ENCODE measurements around the gene FOXJ2.

The FOXJ2 gene

GRCh38 chr12:8033153-8034044, 883 bp downstream of the FOXJ2 start:
- H3K9ac ChIP-seq (ENCODE audit: low read depth, low read length): peak overlapping the region; percentile 99
- ATAC-seq (ENCODE audit: insufficient read depth, low read depth) (peak; percentile 52), DNase-seq (peak; percentile 69)
- H3K79me2 ChIP-seq (ENCODE audit: insufficient read depth, low read length): peaks cover 65% of the 10 kb centered on the region
- peaks cover 25% of the 10 kb centered on the region; the same call in 1 of the 2 replicates for H4K20me1 ChIP-seq (ENCODE audit: insufficient read depth, low read length)
- peaks cover 62% of the 10 kb centered on the region for H3K4me1 ChIP-seq (ENCODE audit: insufficient read depth, low read length)
- H3K27ac ChIP-seq (ENCODE audit: low read length): peak overlapping the region; percentile 88
- TF ChIP-seq EZH2 (IDR thresholded peaks at IDR 0.05; ENCODE audit: borderline replicate concordance, low read depth, low read length, severe bottlenecking): no peak
- TF ChIP-seq CTCF (IDR thresholded peaks at IDR 0.05; ENCODE audit: borderline replicate concordance, extremely low read depth, low read length, poor library complexity, severe bottlenecking): no peak
- H3K36me3 ChIP-seq (ENCODE audit: insufficient read depth, low read length): peaks cover 27% of the 10 kb centered on the region
- H3K4me3 ChIP-seq (ENCODE audit: low read depth in 1 of 2, low read length in 2 of 2): peak overlapping the region; percentile 93 to 96
- H2AFZ ChIP-seq (ENCODE audit: low read depth, low read length): peak overlapping the region; percentile 74
- H3K4me2 ChIP-seq (ENCODE audit: insufficient read depth, low read length): peak overlapping the region; percentile 78
- H3K27me3 ChIP-seq (ENCODE audit: insufficient read depth, low read length, poor library complexity): no peaks in the 10 kb centered on the region
- no peaks in the 10 kb centered on the region for H3K9me3 ChIP-seq (ENCODE audit: insufficient read depth, low read length, severe bottlenecking)

- Histone ChIP-seq H3K4me2 (ENCODE audit: insufficient read depth, low read length) (peak overlapping the region; percentile 78), H3K27me3 (ENCODE audit: insufficient read depth, low read length, poor library complexity) (no peaks in the 10 kb centered on the region), H3K9me3 (ENCODE audit: insufficient read depth, low read length, severe bottlenecking) (no peaks in the 10 kb centered on the region), H4K20me1 (ENCODE audit: insufficient read depth, low read length) (peaks cover 36% of the 10 kb centered on the region), H3K27ac (ENCODE audit: low read length) (peak overlapping the region; percentile 21; the same call in 1 of the 2 replicates), H3K79me2 (ENCODE audit: insufficient read depth, low read length) (peaks cover 79% of the 10 kb centered on the region), H3K4me1 (ENCODE audit: insufficient read depth, low read length) (peaks cover 70% of the 10 kb centered on the region), H3K36me3 (ENCODE audit: insufficient read depth, low read length) (peaks cover 41% of the 10 kb centered on the region), H3K4me3 (ENCODE audit: low read depth in 1 of 2, low read length in 2 of 2) (peak overlapping the region in 1 of 2 experiments; percentile 96; a peak in 2 of 4 replicates), H2AFZ (ENCODE audit: low read depth, low read length) (no peak overlapping the region), H3K9ac (ENCODE audit: low read depth, low read length) (peak overlapping the region; percentile 99)
- ATAC-seq (ENCODE audit: insufficient read depth, low read depth): no peak
- TF ChIP-seq CTCF (IDR thresholded peaks at IDR 0.05; ENCODE audit: borderline replicate concordance, extremely low read depth, low read length, poor library complexity, severe bottlenecking) (no peak), EZH2 (IDR thresholded peaks at IDR 0.05; ENCODE audit: borderline replicate concordance, low read depth, low read length, severe bottlenecking) (no peak)
- no peak for DNase-seq
Measured at GRCh38 chr12:8034802-8035201, 2.3 kb downstream of the FOXJ2 start.

- Histone ChIP-seq H4K20me1 (ENCODE audit: insufficient read depth, low read length) (peaks cover 38% of the 10 kb centered on the region), H3K79me2 (ENCODE audit: insufficient read depth, low read length) (peaks cover 81% of the 10 kb centered on the region), H2AFZ (ENCODE audit: low read depth, low read length) (no peak overlapping the region), H3K4me3 (ENCODE audit: low read depth in 1 of 2, low read length in 2 of 2) (peak overlapping the region in 1 of 2 experiments; percentile 96; a peak in 1 of 4 replicates), H3K27ac (ENCODE audit: low read length) (0 out of 2 replicates have a peak overlapping the region, but pooled peaks have one; percentile 35), H3K36me3 (ENCODE audit: insufficient read depth, low read length) (peaks cover 49% of the 10 kb centered on the region), H3K4me2 (ENCODE audit: insufficient read depth, low read length) (peak overlapping the region; percentile 78), H3K9me3 (ENCODE audit: insufficient read depth, low read length, severe bottlenecking) (no peaks in the 10 kb centered on the region), H3K9ac (ENCODE audit: low read depth, low read length) (peak overlapping the region; percentile 99; the same call in 1 of the 2 replicates), H3K4me1 (ENCODE audit: insufficient read depth, low read length) (peaks cover 70% of the 10 kb centered on the region), H3K27me3 (ENCODE audit: insufficient read depth, low read length, poor library complexity) (no peaks in the 10 kb centered on the region)
- DNase-seq (no peak), ATAC-seq (ENCODE audit: insufficient read depth, low read depth) (no peak)
- no peak for TF ChIP-seq EZH2 (IDR thresholded peaks at IDR 0.05; ENCODE audit: borderline replicate concordance, low read depth, low read length, severe bottlenecking)
- no peak for TF ChIP-seq CTCF (IDR thresholded peaks at IDR 0.05; ENCODE audit: borderline replicate concordance, extremely low read depth, low read length, poor library complexity, severe bottlenecking)
Measured at GRCh38 chr12:8035440-8036010, 3.0 kb downstream of the FOXJ2 start.
